HG03060 (cell line): ENCODE results near the gene RAP1A.

Experiments used
- ATAC-seq: cut with Tn5 transposase; IDR thresholded peaks from one replicate; pipeline ENCODE4 v1.9.1; 2021; ENCODE audit warnings: low read depth, moderate number of reproducible peaks; ENCODE audit not compliant: unreplicated experiment

The RAP1A gene

GRCh38 chr1:111707906-111708305 lies 88.3 kb downstream of the RAP1A start:
- ATAC-seq: no peak

GRCh38 chr1:111709986-111710385 lies 90.4 kb downstream of the RAP1A start:
- no peak for ATAC-seq

GRCh38 chr1:111716333-111716732 lies 96.7 kb downstream of the RAP1A start:
- no peak for ATAC-seq

GRCh38 chr1:111717450-111717849 lies 97.9 kb downstream of the RAP1A start:
- no peak for ATAC-seq

- no peak for ATAC-seq
Observed at GRCh38 chr1:111719135-111719534, 99.5 kb downstream of the RAP1A start.

- no peak for ATAC-seq
Observed at GRCh38 chr1:111719674-111720132, 100.1 kb downstream of the RAP1A start.

GRCh38 chr1:111720274-111720976 lies 100.8 kb downstream of the RAP1A start:
- ATAC-seq: no peak

- ATAC-seq: no peak
Observed at GRCh38 chr1:111720977-111721786, 101.6 kb downstream of the RAP1A start.

GRCh38 chr1:111723091-111723806 lies 103.7 kb downstream of the RAP1A start:
- ATAC-seq: no peak

- ATAC-seq: no peak
Observed at GRCh38 chr1:111723871-111724270, 104.3 kb downstream of the RAP1A start.

GRCh38 chr1:111725192-111725591 lies 105.6 kb downstream of the RAP1A start:
- no peak for ATAC-seq

GRCh38 chr1:111727056-111727455 lies 107.5 kb downstream of the RAP1A start:
- no peak for ATAC-seq

- ATAC-seq: no peak
Observed at GRCh38 chr1:111729271-111729921, 109.8 kb downstream of the RAP1A start.

- no peak for ATAC-seq
Observed at GRCh38 chr1:111729946-111730681, 110.5 kb downstream of the RAP1A start.

- ATAC-seq: no peak
Observed at GRCh38 chr1:111730706-111731105, 111.1 kb downstream of the RAP1A start.

GRCh38 chr1:111731956-111732355 lies 112.4 kb downstream of the RAP1A start:
- ATAC-seq: no peak

GRCh38 chr1:111732718-111733117 lies 113.1 kb downstream of the RAP1A start:
- no peak for ATAC-seq

- no peak for ATAC-seq
Observed at GRCh38 chr1:111733183-111733991, 113.8 kb downstream of the RAP1A start.

- ATAC-seq: no peak
Observed at GRCh38 chr1:111733992-111734341, 114.4 kb downstream of the RAP1A start.
